K562 (cell line): ENCODE data around the gene PLA2R1. TPM values are rescaled to one million over a fixed set of nuclear protein-coding genes. Genes with fewer than 3 reads are reported as not detected.
"Not testable (repeated sequence)": the region's sequence is repeated elsewhere in the genome, so short reads cannot be mapped to it uniquely, and the experiment has no call there.

ENCODE experiments used
- ATAC-seq: fragments of 200-7000 bp; cut with Tn5 transposase; 3 replicates; pipeline ENCODE4 v1.9.1; 2020; ENCODE audit warnings: moderate library complexity
- BruUV-seq: library from RNA; stranded (reverse); fragments of 400-500 nt; replicated peaks from 2 replicates; lab custom pipeline; 2021; lab: Mats Ljungman, UMichigan
- CTCF ChIA-PET: fragments of 300-600 bp; formaldehyde crosslinking; extraction: SDS; loops from one replicate; lab custom pipeline; 2021; ENCODE audit warnings: low intra/inter-chr PET ratio; lab: Yijun Ruan, JAX
- POLR2A ChIA-PET: fragments of 300-600, 350-650 bp; sonication (Branson Sonifier 250); formaldehyde crosslinking; extraction: SDS; loops from one replicate; lab custom pipeline; 2021; ENCODE audit warnings: antibody characterized with exemption, inconsistent platforms; lab: Yijun Ruan, JAX
- DNase-seq, 4 experiments: peaks; one replicate each; pipeline versions ENCODE4 v3.0.0 to v3.0.0-alpha.2; 2011 to 2018; ENCODE audit warnings: low spot score in 3 of 4, mixed read lengths in 3 of 4; ENCODE audit errors: extremely low read depth in 1 of 4
- FAIRE-seq: peaks from 2 replicates; lab custom pipeline; 2011; peaks lifted over from hg19 to GRCh38; lab: Jason Lieb, UNC
- H2AFZ ChIP-seq: 2 replicates; pipeline ENCODE4 v1.6.0; 2011; ENCODE audit warnings: low read depth, low read length, control low read depth, inconsistent platforms
- H3K27ac ChIP-seq: fragments of 200-600 bp; 3 replicates; pipeline ENCODE4 v1.8.0; 2011; ENCODE audit warnings: low read depth, mild to moderate bottlenecking, control low read depth, inconsistent platforms, low read length, moderate library complexity, mixed read lengths; ENCODE audit errors: extremely low read depth
- H3K27me3 ChIP-seq, 2 experiments: fragments of 300-600 bp in 1 of 2; 2 replicates in 1 of 2; 3 replicates in 1 of 2; pipeline versions ENCODE4 v1.6.0 to v1.8.0; 2011; ENCODE audit warnings: inconsistent platforms in 2 of 2, low read length in 2 of 2, mild to moderate bottlenecking in 1 of 2, mixed read lengths in 1 of 2, moderate library complexity in 1 of 2; ENCODE audit not compliant: control insufficient read depth in 2 of 2, insufficient read depth in 2 of 2
- H3K36me3 ChIP-seq: fragments of 300-600 bp; 3 replicates; pipeline ENCODE4 v1.8.0; 2011; ENCODE audit warnings: mild to moderate bottlenecking, low read length, inconsistent platforms; ENCODE audit not compliant: control insufficient read depth, insufficient read depth
- H3K4me1 ChIP-seq, 2 experiments: fragments of 200-600 bp in 1 of 2; replicated peaks in 1 of 2; 2 replicates in 1 of 2; 3 replicates in 1 of 2; pipeline versions ENCODE4 v1.5.1 to v1.8.0; 2011; ENCODE audit warnings: inconsistent platforms in 2 of 2, low read length in 2 of 2, mild to moderate bottlenecking in 1 of 2, mixed read lengths in 1 of 2, moderate library complexity in 1 of 2; ENCODE audit not compliant: control insufficient read depth in 2 of 2, insufficient read depth in 2 of 2
- H3K4me2 ChIP-seq: 2 replicates; pipeline ENCODE4 v1.6.1; 2011; ENCODE audit warnings: low read length, control low read depth, inconsistent platforms, mixed read lengths; ENCODE audit not compliant: insufficient read depth
- H3K4me3 ChIP-seq: fragments of 200-600 bp; sonication (generic), shearing (Covaris generic); 2 replicates; pipeline ENCODE4 v1.5.1; 2016; ENCODE audit warnings: control low read depth, inconsistent platforms
- H3K79me2 ChIP-seq: fragments of 200-600 bp; 3 replicates; pipeline ENCODE4 v1.8.0; 2011; ENCODE audit warnings: low read length, inconsistent platforms; ENCODE audit not compliant: control insufficient read depth, insufficient read depth
- H3K9ac ChIP-seq, 2 experiments: 2 replicates each; pipeline versions ENCODE4 v1.6.0 to v1.6.1; 2011; ENCODE audit warnings: low read depth in 2 of 2, low read length in 2 of 2, control low read depth in 1 of 2, inconsistent platforms in 1 of 2, mild to moderate bottlenecking in 1 of 2, mixed read lengths in 1 of 2; ENCODE audit not compliant: insufficient read depth in 1 of 2
- H3K9me1 ChIP-seq: one replicate; pipeline ENCODE4 v1.6.0; 2011; ENCODE audit warnings: inconsistent platforms, mild to moderate bottlenecking, low read length, moderate library complexity; ENCODE audit not compliant: control insufficient read depth, insufficient read depth
- H3K9me3 ChIP-seq: replicated peaks from 2 replicates; pipeline ENCODE4 v1.5.1; 2011; ENCODE audit warnings: low read depth, low read length, inconsistent platforms; ENCODE audit not compliant: control insufficient read depth, insufficient read depth
- H4K20me1 ChIP-seq: replicated peaks from 2 replicates; pipeline ENCODE4 v1.6.1; 2011; ENCODE audit warnings: low read length, inconsistent platforms, mixed read lengths; ENCODE audit not compliant: control insufficient read depth, insufficient read depth
- RBM22 ChIP-seq: fragments of 200-400 bp; formaldehyde crosslinking; IDR thresholded peaks from 2 replicates; pipeline ENCODE4 v1.6.1; 2018; ENCODE audit warnings: low read length, low read depth; ENCODE audit not compliant: poor library complexity, severe bottlenecking
- RNF219 ChIP-seq: fragments of 250-450 bp; sonication (Bioruptor Pico); IDR thresholded peaks from 2 replicates; pipeline ENCODE4 v1.5.0; 2022; ENCODE audit warnings: mild to moderate bottlenecking
- U2AF2 ChIP-seq: fragments of 200-400 bp; formaldehyde crosslinking; optimal IDR thresholded peaks from 2 replicates; pipeline ENCODE3; 2017; ENCODE audit warnings: low read depth, mild to moderate bottlenecking, low read length
- WGBS: fragments of 100-300 bp; shearing (Covaris generic); methylation state at CpG from one replicate; pipeline ENCODE4 v1.1.6; 2016; ENCODE audit warnings: low coverage, mixed read lengths; ENCODE audit not compliant: insufficient coverage; ENCODE audit errors: missing lambda C conversion rate; 5-methylcytosine and 5-hydroxymethylcytosine counted together
- in situ Hi-C: fragments of 300-500 bp; cut with MboI; formaldehyde crosslinking; loops from 4 replicates; pipeline ENCODE4 v1.15.0; 2018; ENCODE audit warnings: inconsistent platforms, mixed read lengths
- intact Hi-C: fragments of 100-400 bp; cut with micrococcal nuclease; formaldehyde crosslinking; loops from 2 replicates; pipeline ENCODE4 v1.14.2; 2022
- polyA plus RNA-seq, 8 experiments: library from polyadenylated mRNA; depleted of rRNA in 4 of 8; stranded (reverse) in 5 of 8; unstranded in 3 of 8; fragments of >200 nt; fragmentation: Nextera tagmentation in 2 of 8; fragmentation: Illumina TruSeq in 1 of 8; extraction: Ambion mirVana in 2 of 8; extraction: Trizol in 1 of 8; gene quantifications; 2 replicates each; pipeline versions ENCODE4 v1.2.1 to v1.2.3, GENCODE V29; 2011 to 2014; ENCODE audit warnings: inconsistent platforms in 1 of 8, missing spikeins in 1 of 8
- total RNA-seq, 7 experiments: library from RNA; depleted of rRNA in 6 of 7; stranded (reverse); fragments of >200 nt in 6 of 7; fragmentation: Illumina TruSeq in 2 of 7; extraction: Trizol in 2 of 7; gene quantifications; 2 replicates each; pipeline versions ENCODE4 v1.2.1 to v1.2.3, GENCODE V29; 2011 to 2021; ENCODE audit warnings: low replicate concordance in 1 of 7
- TF ChIP-seq, protein P1 (sequence below): fragments of 200-600 bp; sonication (generic); IDR thresholded peaks from one replicate; pipeline ENCODE4 v1.6.1; 2012; ENCODE audit warnings: mild to moderate bottlenecking, low read depth, low read length, inconsistent platforms

PLA2R1 gene
- total and polyA plus RNA-seq, 9 of the 15 experiments (the other 6 are each of a cell fraction or from before 2014, with no cell fraction given), result not detected

- TF ChIP-seq, protein P1, sequence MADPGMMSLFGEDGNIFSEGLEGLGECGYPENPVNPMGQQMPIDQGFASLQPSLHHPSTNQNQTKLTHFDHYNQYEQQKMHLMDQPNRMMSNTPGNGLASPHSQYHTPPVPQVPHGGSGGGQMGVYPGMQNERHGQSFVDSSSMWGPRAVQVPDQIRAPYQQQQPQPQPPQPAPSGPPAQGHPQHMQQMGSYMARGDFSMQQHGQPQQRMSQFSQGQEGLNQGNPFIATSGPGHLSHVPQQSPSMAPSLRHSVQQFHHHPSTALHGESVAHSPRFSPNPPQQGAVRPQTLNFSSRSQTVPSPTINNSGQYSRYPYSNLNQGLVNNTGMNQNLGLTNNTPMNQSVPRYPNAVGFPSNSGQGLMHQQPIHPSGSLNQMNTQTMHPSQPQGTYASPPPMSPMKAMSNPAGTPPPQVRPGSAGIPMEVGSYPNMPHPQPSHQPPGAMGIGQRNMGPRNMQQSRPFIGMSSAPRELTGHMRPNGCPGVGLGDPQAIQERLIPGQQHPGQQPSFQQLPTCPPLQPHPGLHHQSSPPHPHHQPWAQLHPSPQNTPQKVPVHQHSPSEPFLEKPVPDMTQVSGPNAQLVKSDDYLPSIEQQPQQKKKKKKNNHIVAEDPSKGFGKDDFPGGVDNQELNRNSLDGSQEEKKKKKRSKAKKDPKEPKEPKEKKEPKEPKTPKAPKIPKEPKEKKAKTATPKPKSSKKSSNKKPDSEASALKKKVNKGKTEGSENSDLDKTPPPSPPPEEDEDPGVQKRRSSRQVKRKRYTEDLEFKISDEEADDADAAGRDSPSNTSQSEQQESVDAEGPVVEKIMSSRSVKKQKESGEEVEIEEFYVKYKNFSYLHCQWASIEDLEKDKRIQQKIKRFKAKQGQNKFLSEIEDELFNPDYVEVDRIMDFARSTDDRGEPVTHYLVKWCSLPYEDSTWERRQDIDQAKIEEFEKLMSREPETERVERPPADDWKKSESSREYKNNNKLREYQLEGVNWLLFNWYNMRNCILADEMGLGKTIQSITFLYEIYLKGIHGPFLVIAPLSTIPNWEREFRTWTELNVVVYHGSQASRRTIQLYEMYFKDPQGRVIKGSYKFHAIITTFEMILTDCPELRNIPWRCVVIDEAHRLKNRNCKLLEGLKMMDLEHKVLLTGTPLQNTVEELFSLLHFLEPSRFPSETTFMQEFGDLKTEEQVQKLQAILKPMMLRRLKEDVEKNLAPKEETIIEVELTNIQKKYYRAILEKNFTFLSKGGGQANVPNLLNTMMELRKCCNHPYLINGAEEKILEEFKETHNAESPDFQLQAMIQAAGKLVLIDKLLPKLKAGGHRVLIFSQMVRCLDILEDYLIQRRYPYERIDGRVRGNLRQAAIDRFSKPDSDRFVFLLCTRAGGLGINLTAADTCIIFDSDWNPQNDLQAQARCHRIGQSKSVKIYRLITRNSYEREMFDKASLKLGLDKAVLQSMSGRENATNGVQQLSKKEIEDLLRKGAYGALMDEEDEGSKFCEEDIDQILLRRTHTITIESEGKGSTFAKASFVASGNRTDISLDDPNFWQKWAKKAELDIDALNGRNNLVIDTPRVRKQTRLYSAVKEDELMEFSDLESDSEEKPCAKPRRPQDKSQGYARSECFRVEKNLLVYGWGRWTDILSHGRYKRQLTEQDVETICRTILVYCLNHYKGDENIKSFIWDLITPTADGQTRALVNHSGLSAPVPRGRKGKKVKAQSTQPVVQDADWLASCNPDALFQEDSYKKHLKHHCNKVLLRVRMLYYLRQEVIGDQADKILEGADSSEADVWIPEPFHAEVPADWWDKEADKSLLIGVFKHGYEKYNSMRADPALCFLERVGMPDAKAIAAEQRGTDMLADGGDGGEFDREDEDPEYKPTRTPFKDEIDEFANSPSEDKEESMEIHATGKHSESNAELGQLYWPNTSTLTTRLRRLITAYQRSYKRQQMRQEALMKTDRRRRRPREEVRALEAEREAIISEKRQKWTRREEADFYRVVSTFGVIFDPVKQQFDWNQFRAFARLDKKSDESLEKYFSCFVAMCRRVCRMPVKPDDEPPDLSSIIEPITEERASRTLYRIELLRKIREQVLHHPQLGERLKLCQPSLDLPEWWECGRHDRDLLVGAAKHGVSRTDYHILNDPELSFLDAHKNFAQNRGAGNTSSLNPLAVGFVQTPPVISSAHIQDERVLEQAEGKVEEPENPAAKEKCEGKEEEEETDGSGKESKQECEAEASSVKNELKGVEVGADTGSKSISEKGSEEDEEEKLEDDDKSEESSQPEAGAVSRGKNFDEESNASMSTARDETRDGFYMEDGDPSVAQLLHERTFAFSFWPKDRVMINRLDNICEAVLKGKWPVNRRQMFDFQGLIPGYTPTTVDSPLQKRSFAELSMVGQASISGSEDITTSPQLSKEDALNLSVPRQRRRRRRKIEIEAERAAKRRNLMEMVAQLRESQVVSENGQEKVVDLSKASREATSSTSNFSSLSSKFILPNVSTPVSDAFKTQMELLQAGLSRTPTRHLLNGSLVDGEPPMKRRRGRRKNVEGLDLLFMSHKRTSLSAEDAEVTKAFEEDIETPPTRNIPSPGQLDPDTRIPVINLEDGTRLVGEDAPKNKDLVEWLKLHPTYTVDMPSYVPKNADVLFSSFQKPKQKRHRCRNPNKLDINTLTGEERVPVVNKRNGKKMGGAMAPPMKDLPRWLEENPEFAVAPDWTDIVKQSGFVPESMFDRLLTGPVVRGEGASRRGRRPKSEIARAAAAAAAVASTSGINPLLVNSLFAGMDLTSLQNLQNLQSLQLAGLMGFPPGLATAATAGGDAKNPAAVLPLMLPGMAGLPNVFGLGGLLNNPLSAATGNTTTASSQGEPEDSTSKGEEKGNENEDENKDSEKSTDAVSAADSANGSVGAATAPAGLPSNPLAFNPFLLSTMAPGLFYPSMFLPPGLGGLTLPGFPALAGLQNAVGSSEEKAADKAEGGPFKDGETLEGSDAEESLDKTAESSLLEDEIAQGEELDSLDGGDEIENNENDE, result no peak
- TF ChIP-seq RBM22 (no peak), U2AF2 (no peak), RNF219 (no peak)
Observed at GRCh38 chr2:160039166-160039903, 23.1 kb downstream of the PLA2R1 start (continued).

DNA sequence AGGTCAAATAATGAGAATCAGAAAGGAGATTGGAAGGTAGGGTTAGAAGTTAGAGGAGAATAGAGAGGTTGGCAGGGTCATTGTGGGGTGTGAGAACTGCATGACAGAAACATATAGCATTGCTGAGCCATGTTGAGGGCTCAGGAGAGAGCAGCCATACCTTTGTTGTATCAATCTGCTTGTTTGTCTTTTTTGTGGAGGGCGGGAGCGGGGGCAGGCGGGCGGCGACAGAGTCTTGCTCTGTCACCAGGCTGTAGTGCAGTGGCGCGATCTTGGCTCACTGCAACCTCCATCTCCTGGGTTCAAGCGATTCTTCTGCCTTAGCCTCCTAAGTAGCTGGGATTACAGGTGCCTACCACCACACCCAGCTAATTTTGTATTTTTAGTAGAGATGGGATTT, 23.8 kb downstream of the PLA2R1 start:
- intact Hi-C loops, H3K79me2 ChIP-seq, in situ Hi-C loops, H3K4me3 ChIP-seq, H3K9me1 ChIP-seq, H3K27me3 ChIP-seq, FAIRE-seq, ATAC-seq, POLR2A ChIA-PET, BruUV-seq, H3K9me3 ChIP-seq, H3K4me2 ChIP-seq, H3K4me1 ChIP-seq, H3K9ac ChIP-seq, H3K27ac ChIP-seq, H3K36me3 ChIP-seq, H2AFZ ChIP-seq, H4K20me1 ChIP-seq, DNase-seq: not testable (repeated sequence)
- CTCF ChIA-PET, result interaction anchor here (0.6 kb wide), 1 partner anchor 1824 kb away, joined by 4 read pairs; no protein-coding TSS in a partner anchor
- WGBS, result 4% methylated on average over 8 of the region's 8 CpGs
